Kidney tubule cell (primary cell): ENCODE measurements around the gene URB2.
"Not testable (repeated sequence)": the region's sequence is repeated elsewhere in the genome, so short reads cannot be mapped to it uniquely, and the experiment has no call there.

Experiments
- DNase-seq: peaks from one replicate; pipeline ENCODE4 v3.0.0-alpha.2; 2018; ENCODE audit warnings: low spot score

Gene URB2

GRCh38 chr1:229693129-229693900 lies 67.3 kb downstream of the URB2 start:
- DNase-seq, result no peak

- peak; percentile 80 for DNase-seq
These were observed 68.1 kb downstream of the URB2 start for GRCh38 chr1:229694053-229694693.

GRCh38 chr1:229696385-229696784 lies 70.3 kb downstream of the URB2 start:
- DNase-seq, result no peak

GRCh38 chr1:229699613-229700267 lies 73.7 kb downstream of the URB2 start:
- no peak for DNase-seq

GRCh38 chr1:229704157-229704556 lies 78.1 kb downstream of the URB2 start:
- DNase-seq, result no peak

- DNase-seq, result not testable (repeated sequence)
These were observed 79.1 kb downstream of the URB2 start for GRCh38 chr1:229705152-229705551.

DNA sequence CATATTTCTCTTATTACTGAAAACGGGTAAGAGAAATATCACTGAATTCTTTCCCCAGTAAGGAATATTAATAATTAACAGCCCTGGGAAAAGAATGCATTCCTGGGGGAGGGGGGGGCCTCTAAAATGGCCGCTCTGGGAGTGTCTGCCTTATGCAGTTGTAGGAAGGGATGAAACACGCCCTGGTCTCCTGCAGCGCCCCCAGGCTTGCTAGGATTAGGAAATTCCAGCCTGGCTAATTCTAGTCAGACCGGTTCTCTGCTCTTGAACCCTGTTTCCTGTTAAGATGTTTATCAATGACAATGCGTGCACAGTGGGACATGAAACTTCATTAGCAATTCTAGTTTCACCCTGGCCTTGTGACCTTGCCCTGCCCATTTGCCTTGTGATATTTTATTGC lies 81.1 kb downstream of the URB2 start:
- DNase-seq, result peak; percentile 31

DNA sequence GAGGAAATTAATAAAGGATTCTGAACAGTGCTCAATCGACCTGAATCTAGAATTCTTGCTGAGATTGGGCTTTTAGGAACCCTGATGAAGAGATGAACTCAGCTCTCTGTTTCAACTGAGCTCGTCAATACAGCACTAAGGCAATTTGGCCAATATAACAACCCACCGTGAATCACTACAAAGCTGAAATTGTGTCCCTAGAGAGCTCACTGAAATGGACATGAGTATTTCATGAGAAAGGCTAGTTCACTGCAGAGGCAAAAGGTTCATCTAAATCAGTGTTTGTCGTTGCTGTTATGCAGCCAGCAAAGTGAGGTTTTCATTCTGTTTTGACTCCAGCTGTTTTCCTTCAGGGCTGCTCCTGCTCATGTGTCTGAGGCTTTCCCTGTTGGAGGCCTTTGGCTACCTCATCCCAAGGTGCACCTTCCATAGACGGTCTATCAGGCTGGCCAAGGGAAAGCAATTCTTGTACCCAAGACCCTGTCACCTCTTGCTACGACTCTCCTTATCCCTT lies 83.5 kb downstream of the URB2 start:
- DNase-seq, result no peak
